GM19193 (cell line): ENCODE measurements around the gene PDE10A.

Experiments
- POLR2A ChIP-seq: IDR thresholded peaks from 4 replicates; pipeline ENCODE4 v1.6.1; 2011; ENCODE audit not compliant: insufficient read depth, insufficient read length; ENCODE audit errors: extremely low read depth

PDE10A gene

GRCh38 chr6:165645919-165646318, 17.1 kb downstream of the PDE10A start:
- no peak for TF ChIP-seq POLR2A

DNA sequence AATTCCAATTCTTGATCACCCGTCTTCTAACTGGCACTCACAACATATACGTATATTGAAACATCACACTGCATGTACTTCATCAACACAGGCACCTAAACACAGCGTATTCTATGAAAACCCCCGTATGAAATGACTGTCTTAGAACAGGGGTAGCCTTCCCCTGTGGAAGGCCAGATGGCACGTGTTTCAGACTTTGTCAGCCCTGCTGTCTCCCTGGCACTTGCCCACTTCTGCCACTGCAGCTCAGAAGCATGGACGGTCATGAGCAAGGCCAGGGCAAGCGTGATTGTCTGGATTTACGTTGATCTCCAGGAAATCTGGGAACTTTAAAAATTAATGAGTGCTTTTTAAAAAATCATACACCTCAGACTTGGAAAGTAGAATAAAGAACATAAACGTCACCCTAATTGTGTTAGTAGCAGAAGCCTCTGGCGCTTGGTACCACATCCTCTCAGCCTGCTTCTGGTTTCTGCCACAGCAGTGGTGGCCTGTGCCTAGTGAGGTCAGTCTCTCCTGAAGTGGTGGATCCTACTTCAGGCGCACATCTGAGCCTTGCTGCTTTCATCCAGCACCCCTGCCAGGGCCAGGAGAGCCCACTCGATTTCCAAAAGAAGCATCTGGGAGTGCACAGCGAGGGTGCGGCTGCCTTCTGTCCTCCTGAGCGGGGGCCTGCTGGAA, 18.3 kb downstream of the PDE10A start:
- no peak for TF ChIP-seq POLR2A

GRCh38 chr6:165643015-165643414, 20.0 kb downstream of the PDE10A start:
- no peak for TF ChIP-seq POLR2A

DNA sequence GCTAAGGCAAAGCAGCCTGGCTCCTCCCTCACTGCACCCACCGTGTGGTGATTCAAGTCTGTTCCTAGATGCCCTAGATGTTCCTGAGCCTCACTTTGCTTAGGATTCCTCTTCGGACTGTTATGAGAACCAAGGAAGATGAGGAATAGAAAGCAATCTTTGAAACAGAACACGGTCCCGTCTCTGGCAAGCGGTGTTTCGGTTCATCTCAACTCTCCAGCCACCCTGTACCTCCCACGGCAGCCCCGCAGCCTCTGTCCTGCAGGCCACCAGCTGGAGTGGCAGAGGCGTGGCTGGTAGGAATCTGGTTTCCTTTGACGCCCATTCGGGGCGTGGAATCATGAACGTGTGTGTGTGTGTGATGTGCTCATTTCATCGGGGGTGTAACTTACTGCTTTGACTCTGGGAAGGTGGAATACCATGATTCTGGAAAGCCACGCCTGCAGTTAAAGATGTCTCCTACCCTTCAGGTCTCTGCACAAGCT, 21.3 kb downstream of the PDE10A start:
- TF ChIP-seq POLR2A: no peak

DNA sequence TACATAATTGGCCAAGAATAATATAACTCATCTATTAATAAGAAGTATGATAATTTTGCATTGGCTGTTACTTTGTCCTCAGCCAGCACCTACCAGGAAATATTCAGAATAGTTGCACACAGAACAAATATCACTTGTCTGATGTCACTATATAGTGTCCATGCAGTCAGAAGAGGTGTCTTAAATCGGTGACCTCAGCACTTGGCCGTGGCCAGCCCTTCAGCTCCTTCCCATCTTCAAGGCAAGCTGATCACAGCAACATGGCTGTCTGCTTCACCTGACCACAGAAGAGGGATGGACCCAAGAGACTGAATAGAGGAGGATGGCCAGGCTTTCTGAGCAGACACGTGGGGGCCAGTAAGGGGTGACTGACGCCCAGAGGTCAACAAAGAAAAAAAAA, 22.2 kb downstream of the PDE10A start:
- TF ChIP-seq POLR2A: no peak

DNA sequence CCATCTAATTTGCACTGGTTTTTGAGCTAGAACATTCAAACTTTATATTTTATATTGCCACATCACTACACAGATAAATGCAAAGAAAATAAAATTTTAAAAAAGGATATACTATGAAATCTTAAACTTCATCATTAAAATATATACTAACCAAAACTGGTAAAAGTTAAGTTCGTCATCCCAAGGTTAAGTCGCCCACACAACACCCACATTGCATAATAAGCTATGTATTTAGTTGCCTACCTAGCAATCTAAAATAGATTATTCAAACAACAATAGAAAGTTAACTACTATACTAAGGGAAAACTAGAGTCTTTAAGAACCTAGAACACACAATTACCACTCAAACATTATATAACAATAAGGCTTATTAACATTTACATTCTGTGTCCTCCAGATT, 24.5 kb downstream of the PDE10A start:
- TF ChIP-seq POLR2A: no peak

DNA sequence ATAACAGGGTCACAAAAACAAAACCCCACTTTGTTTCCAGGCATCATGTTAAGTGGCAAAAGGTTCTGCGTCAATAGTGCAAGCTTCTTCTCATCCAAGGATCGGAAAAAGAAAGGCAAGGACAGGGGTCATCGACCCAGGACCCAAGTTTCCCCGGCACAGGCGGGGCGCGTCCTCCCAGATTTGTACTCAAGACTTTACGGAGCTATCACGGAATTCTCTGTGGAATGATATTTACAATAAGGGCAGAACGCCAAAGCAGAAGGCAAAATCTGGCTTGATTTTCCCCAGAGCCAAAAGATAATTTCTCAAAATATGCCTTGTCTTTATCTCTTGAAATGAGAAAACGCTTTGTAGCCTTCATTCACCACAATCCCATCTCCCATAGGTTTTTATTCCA, 25.5 kb downstream of the PDE10A start:
- no peak for TF ChIP-seq POLR2A

DNA sequence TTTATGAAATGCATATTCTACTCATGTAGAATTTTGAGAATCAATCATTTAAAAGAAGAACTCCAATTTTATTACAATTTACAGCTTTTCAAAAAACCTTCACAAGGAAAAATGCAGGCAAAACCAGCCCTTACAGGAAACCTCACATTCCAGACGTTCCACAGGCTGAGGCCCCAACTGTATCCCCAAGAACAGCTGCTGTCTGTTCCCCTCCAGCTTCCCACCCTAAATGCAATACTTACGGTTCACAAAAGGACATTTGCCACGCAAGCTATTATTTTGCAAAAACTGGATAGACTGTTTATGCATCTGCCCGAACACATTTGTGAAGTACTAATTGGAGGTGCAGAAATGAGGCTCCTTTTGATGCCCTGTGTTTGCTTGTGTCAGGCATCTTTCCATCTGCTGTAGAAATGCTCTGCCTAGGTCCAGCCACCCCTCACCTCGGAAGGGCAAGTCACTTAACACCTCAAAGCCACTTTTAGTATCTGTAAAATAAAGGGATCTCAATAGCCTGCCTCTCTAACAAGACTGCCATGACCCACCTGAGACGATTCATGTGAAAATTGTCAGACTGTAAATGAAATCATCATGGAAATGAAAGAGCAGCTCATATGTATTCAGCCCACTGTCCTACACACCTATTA, 26.5 kb downstream of the PDE10A start:
- no peak for TF ChIP-seq POLR2A

DNA sequence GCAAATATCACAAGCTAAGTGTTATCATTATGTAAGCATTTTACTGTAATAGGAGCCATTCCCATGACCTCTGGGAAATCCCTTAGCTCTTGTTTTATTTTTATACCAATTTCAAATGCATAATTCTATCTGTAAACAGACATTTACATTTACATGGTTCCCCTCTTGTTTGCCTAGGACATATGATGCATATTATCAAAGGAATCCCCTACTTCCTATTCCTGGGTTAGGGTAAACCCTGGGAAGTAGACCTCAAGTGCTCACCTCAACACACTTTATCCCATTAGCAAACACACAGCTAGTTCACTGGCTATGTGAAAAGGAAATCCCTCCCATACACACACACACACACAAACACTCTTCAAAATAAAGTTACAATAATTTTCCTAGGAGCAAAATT, 27.1 kb downstream of the PDE10A start:
- TF ChIP-seq POLR2A: no peak

- no peak for TF ChIP-seq POLR2A
Measured at GRCh38 chr6:165634101-165634880, 28.8 kb downstream of the PDE10A start.

DNA sequence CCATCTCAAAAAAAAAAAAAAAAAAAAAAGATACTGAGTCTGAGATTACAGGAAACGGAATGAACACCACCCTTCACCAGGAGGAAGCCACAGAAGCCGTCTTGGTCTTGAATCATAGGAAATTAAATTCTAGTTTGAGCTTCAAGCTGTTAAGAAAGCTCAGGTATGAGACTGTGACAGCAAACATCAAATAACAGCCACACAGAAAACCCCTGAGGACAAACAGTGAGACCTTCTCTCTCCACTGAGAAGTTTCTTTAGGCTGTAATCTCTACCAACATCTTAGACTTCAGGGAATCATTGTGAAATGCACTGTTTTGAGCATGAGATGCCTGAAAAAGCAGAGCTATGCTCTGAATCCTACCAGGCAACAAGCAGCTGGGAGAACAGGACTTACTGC, 30.8 kb downstream of the PDE10A start:
- TF ChIP-seq POLR2A: no peak

GRCh38 chr6:165630544-165630953, 32.5 kb downstream of the PDE10A start:
- no peak for TF ChIP-seq POLR2A

DNA sequence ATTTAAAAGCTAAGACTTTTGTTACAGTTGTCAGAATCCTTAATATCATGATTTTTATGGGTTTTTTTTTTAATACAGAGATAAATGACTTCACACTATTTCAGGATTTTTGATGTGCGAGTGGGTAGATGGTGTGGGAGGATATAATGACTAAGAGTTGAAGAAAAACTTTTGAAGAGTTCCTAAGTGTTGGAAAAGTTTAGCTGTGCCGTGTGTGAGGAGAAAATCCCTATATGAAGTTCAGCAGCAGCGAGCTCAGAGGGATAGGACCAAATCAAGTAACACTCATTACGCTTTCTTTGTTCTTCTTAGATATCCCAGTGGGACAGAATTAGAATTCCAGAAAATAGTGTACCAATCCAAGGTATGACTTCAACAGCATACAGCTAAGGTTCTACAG, 34.1 kb downstream of the PDE10A start:
- no peak for TF ChIP-seq POLR2A

GRCh38 chr6:165627366-165627765, 35.7 kb downstream of the PDE10A start:
- no peak for TF ChIP-seq POLR2A

DNA sequence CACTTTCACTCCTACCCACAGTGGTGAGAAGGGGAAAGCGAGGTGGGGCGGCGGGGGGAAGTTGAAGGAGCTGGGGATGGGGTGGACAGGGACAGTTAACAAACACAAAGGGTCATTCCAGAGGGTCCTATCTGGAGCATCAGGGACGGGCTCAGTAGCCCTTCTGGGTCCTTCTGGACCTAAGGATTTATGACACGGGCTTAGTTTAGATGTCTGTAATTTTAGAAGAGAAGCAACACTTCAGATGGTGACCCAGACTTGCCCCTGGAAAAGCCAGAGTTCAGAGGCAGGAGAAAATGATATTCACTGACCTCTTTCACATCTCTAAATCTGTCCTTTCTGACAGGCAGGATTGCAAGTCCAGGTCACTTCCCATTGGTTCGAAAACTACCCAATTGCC, 36.3 kb downstream of the PDE10A start:
- no peak for TF ChIP-seq POLR2A
